OCI-LY7 (cell line): ENCODE measurements around the gene KRTAP4-1. TPM values are rescaled to one million over a fixed set of nuclear protein-coding genes. Genes with fewer than 3 reads are reported as not detected.

Experiments used
- BruUV-seq: library from RNA; stranded (reverse); fragments of 400-500 nt; replicated peaks from 2 replicates; lab custom pipeline; 2021; lab: Mats Ljungman, UMichigan
- CTCF ChIA-PET: fragments of 300-600 bp; sonication (Branson Sonifier 250); formaldehyde crosslinking; loops from one replicate; lab custom pipeline; 2022; ENCODE audit warnings: antibody characterized with exemption; ENCODE audit not compliant: unreplicated experiment; lab: Charles Lee
- POLR2A ChIA-PET: fragments of 300-600 bp; sonication (Branson Sonifier 250); formaldehyde crosslinking; loops from one replicate; lab custom pipeline; 2022; ENCODE audit warnings: antibody characterized with exemption; lab: Charles Lee
- DNase-seq: peaks from one replicate; pipeline ENCODE4 v3.0.0-alpha.2; 2015; ENCODE audit warnings: low spot score
- H2AFZ ChIP-seq: fragments of 200-600 bp; sonication (generic), shearing (Covaris generic); 2 replicates; pipeline ENCODE4 v1.6.1; 2014; ENCODE audit warnings: mild to moderate bottlenecking, antibody characterized with exemption, low read length, moderate library complexity
- H3K27ac ChIP-seq: fragments of 200-600 bp; sonication (generic); 2 replicates; pipeline ENCODE4 v1.5.1; 2014; ENCODE audit warnings: mixed run types, low read depth, mild to moderate bottlenecking, moderate library complexity, low read length, inconsistent platforms; ENCODE audit not compliant: poor library complexity, severe bottlenecking
- H3K36me3 ChIP-seq: fragments of 200-600 bp; sonication (generic); 2 replicates; pipeline ENCODE4 v1.6.1; 2014; ENCODE audit warnings: mild to moderate bottlenecking, antibody characterized with exemption, low read length, moderate library complexity, mixed read lengths; ENCODE audit not compliant: insufficient read depth
- H3K4me1 ChIP-seq: fragments of 200-600 bp; sonication (generic); 2 replicates; pipeline ENCODE4 v1.5.1; 2014; ENCODE audit warnings: mild to moderate bottlenecking, low read length; ENCODE audit not compliant: insufficient read depth, poor library complexity, severe bottlenecking
- H3K4me2 ChIP-seq: fragments of 200-600 bp; sonication (generic); 2 replicates; pipeline ENCODE4 v1.6.1; 2014; ENCODE audit warnings: mild to moderate bottlenecking, low read length
- H3K4me3 ChIP-seq: fragments of 200-600 bp; sonication (generic); 2 replicates; pipeline ENCODE4 v1.5.1; 2014; ENCODE audit warnings: mild to moderate bottlenecking, low read depth, low read length; ENCODE audit not compliant: poor library complexity, severe bottlenecking
- H3K79me2 ChIP-seq: fragments of 200-600 bp; sonication (generic); 2 replicates; pipeline ENCODE4 v1.6.1; 2016; ENCODE audit warnings: low read depth, mild to moderate bottlenecking, low read length, moderate library complexity, mixed read lengths; ENCODE audit not compliant: insufficient read depth
- H3K9me2 ChIP-seq: fragments of 200-600 bp; sonication (generic); 2 replicates; pipeline ENCODE4 v1.6.1; 2016; ENCODE audit warnings: mild to moderate bottlenecking, low read length, mixed read lengths; ENCODE audit not compliant: insufficient read depth
- H3K9me3 ChIP-seq: fragments of 200-600 bp; sonication (generic); 2 replicates; pipeline ENCODE4 v1.6.1; 2014; ENCODE audit warnings: mild to moderate bottlenecking, mixed run types, low read length, mixed read lengths
- H4K20me1 ChIP-seq: fragments of 200-600 bp; sonication (generic); 2 replicates; pipeline ENCODE4 v1.6.1; 2014; ENCODE audit warnings: mild to moderate bottlenecking, antibody characterized with exemption, low read length, moderate library complexity, mixed read lengths; ENCODE audit not compliant: insufficient read depth
- CTCF ChIP-seq: fragments of 200-600 bp; sonication (generic); conservative IDR thresholded peaks from 2 replicates; pipeline ENCODE4 v1.5.1; 2014; ENCODE audit warnings: mild to moderate bottlenecking, antibody characterized with exemption, low read length, moderate library complexity, mixed read lengths
- EZH2phosphoT487 ChIP-seq: fragments of 200-600 bp; sonication (generic); IDR thresholded peaks from 2 replicates; pipeline ENCODE4 v1.6.1; 2018; ENCODE audit warnings: low read depth, borderline replicate concordance, mild to moderate bottlenecking, mixed run types, antibody characterized with exemption, low read length, moderate library complexity, mixed read lengths
- intact Hi-C: fragments of 100-400 bp; cut with micrococcal nuclease; formaldehyde crosslinking; loops from one replicate; pipeline ENCODE4 v1.10.0; 2022; ENCODE audit not compliant: unreplicated experiment
- total RNA-seq, 2 experiments: library from RNA; depleted of rRNA in 1 of 2; stranded (reverse); fragments of >200 nt in 1 of 2; shearing (Covaris generic) in 1 of 2; gene quantifications; 2 replicates each; pipeline ENCODE4 v1.2.3, GENCODE V29; 2014 to 2022

The KRTAP4-1 gene
- total RNA-seq, 2 experiments from 2014 or later = not detected

DNA sequence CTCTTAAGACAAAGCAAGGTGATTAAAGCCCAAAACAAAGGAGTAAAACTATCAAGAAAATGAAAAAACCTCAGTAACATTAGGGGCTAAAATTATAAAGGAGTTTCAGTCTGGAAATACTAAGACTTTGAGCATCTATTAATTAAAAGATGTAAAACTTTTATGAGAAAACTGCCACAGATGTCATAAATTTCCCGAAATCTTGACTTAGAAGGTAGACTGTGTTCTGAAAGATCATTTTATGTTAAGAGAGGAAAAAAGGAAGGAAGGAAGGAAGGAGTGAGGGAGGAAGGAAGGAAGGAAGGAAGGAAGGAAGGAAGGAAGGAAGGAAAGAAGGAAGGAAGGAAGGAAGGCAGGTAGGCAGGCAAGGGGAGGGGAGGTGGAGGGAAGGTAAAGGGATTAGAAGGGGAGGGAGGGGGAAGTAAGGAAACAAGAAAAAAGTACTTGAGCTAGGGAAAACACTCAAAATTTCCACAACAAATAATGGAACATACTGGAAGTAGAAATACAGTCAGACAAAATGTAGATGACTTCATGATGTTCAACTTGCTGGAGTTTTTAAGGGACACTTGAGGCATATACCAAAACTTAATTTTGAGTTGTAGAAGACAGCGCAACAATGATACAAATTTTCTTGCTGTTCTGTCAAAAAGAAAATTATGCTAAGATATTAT lies 37.0 kb downstream of the KRTAP4-1 start:
- Histone ChIP-seq H3K27ac (no peak overlapping the region), H3K4me3 (no peak overlapping the region), H2AFZ (no peak overlapping the region), H3K4me1 (no peaks in the 10 kb centered on the region), H3K36me3 (no peaks in the 10 kb centered on the region), H3K79me2 (no peaks in the 10 kb centered on the region), H3K9me2 (no peaks in the 10 kb centered on the region), H4K20me1 (no peaks in the 10 kb centered on the region), H3K9me3 (no peaks in the 10 kb centered on the region; the same call in 1 of the 2 replicates), H3K4me2 (no peak overlapping the region)
- CTCF ChIA-PET = no interaction called here
- no TSS peak for BruUV-seq
- POLR2A ChIA-PET = interaction anchor here (0.7 kb wide), 1 partner anchor 394 kb away, joined by 3 read pairs; no protein-coding TSS in a partner anchor
- intact Hi-C loops = no loop called here
- TF ChIP-seq CTCF (no peak), EZH2phosphoT487 (no peak)
- DNase-seq = no peak

DNA sequence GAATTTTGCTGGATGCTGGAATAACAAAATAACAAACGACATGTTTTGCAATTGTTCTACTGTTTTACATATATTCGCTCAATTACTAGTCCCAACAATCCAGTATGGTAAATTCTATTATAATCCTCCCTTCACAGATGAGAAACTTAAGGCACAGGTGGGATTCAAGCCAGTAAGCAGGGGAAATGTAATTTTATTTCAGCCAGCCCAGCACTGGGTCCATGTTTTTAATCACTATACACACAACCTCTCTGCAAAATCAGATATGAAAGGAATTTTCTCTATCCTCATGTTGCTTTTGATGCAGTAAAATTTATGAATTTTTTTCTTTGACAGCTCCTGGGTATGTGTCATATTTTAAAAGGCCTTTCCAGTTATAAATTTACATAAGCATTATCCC lies 39.5 kb downstream of the KRTAP4-1 start:
- no peak for DNase-seq
- CTCF ChIA-PET = no interaction called here
- intact Hi-C loops = no loop called here
- Histone ChIP-seq H3K9me2 (no peaks in the 10 kb centered on the region), H3K27ac (no peak overlapping the region), H3K79me2 (no peaks in the 10 kb centered on the region), H3K36me3 (no peaks in the 10 kb centered on the region), H2AFZ (no peak overlapping the region), H3K4me1 (no peaks in the 10 kb centered on the region), H3K4me2 (no peak overlapping the region), H3K4me3 (no peak overlapping the region), H3K9me3 (peaks cover 7% of the 10 kb centered on the region; the same call in 1 of the 2 replicates), H4K20me1 (no peaks in the 10 kb centered on the region)
- no TSS peak for BruUV-seq
- TF ChIP-seq EZH2phosphoT487 (no peak), CTCF (no peak)
- POLR2A ChIA-PET = no interaction called here

- no peaks in the 10 kb centered on the region for H3K9me2 ChIP-seq
- no peak overlapping the region for H3K4me2 ChIP-seq
- H3K4me3 ChIP-seq = no peak overlapping the region
- no peaks in the 10 kb centered on the region for H3K4me1 ChIP-seq
- DNase-seq = no peak
- H3K9me3 ChIP-seq = peaks cover 7% of the 10 kb centered on the region; the same call in 1 of the 2 replicates
- intact Hi-C loops = no loop called here
- H3K27ac ChIP-seq = no peak overlapping the region
- H3K79me2 ChIP-seq = no peaks in the 10 kb centered on the region
- TF ChIP-seq EZH2phosphoT487 (no peak), CTCF (no peak)
- POLR2A ChIA-PET = no interaction called here
- no peak overlapping the region for H2AFZ ChIP-seq
- H3K36me3 ChIP-seq = no peaks in the 10 kb centered on the region
- CTCF ChIA-PET = no interaction called here
- no peaks in the 10 kb centered on the region for H4K20me1 ChIP-seq
- BruUV-seq = no TSS peak
These were observed 39.9 kb downstream of the KRTAP4-1 start for GRCh38 chr17:41144846-41145245.
